Endothelial cell (in vitro differentiated cells): ENCODE results near the gene KRTAP3-3. TPM values are rescaled to one million over a fixed set of nuclear protein-coding genes. Genes with fewer than 3 reads are reported as not detected.

ENCODE experiments used
- DNase-seq: peaks from one replicate; pipeline ENCODE4 v3.0.0; 2021; ENCODE audit warnings: low spot score
- H3K27ac Mint-ChIP-seq: one replicate; pipeline ENCODE4 v1.8.0; 2021; ENCODE audit warnings: mixed read lengths, inconsistent platforms; ENCODE audit not compliant: unreplicated experiment
- H3K27me3 Mint-ChIP-seq: one replicate; pipeline ENCODE4 v1.8.0; 2021; ENCODE audit warnings: mild to moderate bottlenecking, moderate library complexity, mixed read lengths, inconsistent platforms; ENCODE audit not compliant: unreplicated experiment
- H3K36me3 Mint-ChIP-seq: one replicate; pipeline ENCODE4 v1.8.0; 2021; ENCODE audit warnings: mild to moderate bottlenecking, low read depth, mixed read lengths, inconsistent platforms; ENCODE audit not compliant: unreplicated experiment
- H3K4me1 Mint-ChIP-seq: one replicate; pipeline ENCODE4 v1.8.0; 2021; ENCODE audit warnings: mild to moderate bottlenecking, mixed read lengths, inconsistent platforms; ENCODE audit not compliant: unreplicated experiment
- H3K4me3 Mint-ChIP-seq: one replicate; pipeline ENCODE4 v1.8.0; 2021; ENCODE audit warnings: mild to moderate bottlenecking, mixed read lengths, inconsistent platforms; ENCODE audit not compliant: unreplicated experiment
- H3K9me3 Mint-ChIP-seq: one replicate; pipeline ENCODE4 v1.8.0; 2021; ENCODE audit warnings: mixed read lengths, inconsistent platforms; ENCODE audit not compliant: unreplicated experiment
- total RNA-seq: library from RNA; stranded (reverse); fragmentation: NEBNext Ultra II Directional; extraction: Animal tissue kit (Norgen Biotek cat#: 25700); gene quantifications from one replicate; pipeline ENCODE4 v1.2.1, GENCODE V29; 2021; ENCODE audit not compliant: unreplicated experiment
- TF ChIP-seq, protein P1 (sequence below): fragments of 200-600 bp; sonication (generic); IDR thresholded peaks from one replicate; pipeline ENCODE4 v1.5.0; 2021; ENCODE audit warnings: antibody characterized with exemption; ENCODE audit not compliant: unreplicated experiment

Gene KRTAP3-3
- total RNA-seq, 1 donor from 2014 or later: not detected

DNA sequence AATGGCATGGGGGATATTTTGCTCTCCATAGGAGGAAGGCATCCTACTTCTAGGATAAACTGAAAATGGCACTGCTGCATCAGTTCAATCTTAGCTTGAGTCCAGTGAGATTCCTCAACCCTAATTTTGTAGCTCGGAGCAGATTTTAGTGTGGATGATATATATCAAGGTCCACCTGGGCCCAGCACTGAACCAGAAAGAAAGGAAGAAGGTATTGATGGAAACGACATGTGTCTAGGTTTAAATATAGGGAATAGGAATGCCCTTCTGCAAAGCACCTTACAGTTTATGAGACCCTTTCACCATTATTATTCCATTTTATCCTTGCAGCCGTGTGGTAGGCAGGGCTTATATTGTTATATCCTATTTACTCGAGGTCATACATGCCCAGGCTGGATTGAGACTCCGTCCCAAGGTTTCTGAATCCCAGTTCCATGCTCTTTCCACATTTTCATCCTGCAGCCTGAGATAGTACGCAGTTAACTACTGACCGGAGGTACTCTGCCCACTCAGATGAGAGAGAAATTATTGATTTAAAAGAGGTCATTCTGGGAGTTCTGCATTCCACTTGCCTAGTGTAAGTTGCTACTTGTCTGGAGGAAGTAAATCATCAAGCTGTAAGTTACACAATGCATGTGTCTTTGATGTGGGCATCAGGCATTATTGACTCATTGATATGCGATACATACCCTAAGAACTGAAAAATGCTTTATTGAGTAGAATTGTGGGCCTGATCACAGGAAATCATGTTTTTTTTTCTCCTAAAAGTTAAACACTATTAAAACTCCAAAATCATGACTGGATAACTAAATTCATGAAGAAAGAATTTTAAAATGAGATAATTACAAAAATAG is 37.3 kb downstream of the KRTAP3-3 start:
- Mint-ChIP-seq H3K27ac (no peak overlapping the region), H3K4me1 (no peaks in the 10 kb centered on the region), H3K27me3 (no peaks in the 10 kb centered on the region), H3K4me3 (no peak overlapping the region), H3K9me3 (no peaks in the 10 kb centered on the region), H3K36me3 (no peaks in the 10 kb centered on the region)
- no peak for DNase-seq
- TF ChIP-seq, protein P1, sequence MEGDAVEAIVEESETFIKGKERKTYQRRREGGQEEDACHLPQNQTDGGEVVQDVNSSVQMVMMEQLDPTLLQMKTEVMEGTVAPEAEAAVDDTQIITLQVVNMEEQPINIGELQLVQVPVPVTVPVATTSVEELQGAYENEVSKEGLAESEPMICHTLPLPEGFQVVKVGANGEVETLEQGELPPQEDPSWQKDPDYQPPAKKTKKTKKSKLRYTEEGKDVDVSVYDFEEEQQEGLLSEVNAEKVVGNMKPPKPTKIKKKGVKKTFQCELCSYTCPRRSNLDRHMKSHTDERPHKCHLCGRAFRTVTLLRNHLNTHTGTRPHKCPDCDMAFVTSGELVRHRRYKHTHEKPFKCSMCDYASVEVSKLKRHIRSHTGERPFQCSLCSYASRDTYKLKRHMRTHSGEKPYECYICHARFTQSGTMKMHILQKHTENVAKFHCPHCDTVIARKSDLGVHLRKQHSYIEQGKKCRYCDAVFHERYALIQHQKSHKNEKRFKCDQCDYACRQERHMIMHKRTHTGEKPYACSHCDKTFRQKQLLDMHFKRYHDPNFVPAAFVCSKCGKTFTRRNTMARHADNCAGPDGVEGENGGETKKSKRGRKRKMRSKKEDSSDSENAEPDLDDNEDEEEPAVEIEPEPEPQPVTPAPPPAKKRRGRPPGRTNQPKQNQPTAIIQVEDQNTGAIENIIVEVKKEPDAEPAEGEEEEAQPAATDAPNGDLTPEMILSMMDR: no peak

DNA sequence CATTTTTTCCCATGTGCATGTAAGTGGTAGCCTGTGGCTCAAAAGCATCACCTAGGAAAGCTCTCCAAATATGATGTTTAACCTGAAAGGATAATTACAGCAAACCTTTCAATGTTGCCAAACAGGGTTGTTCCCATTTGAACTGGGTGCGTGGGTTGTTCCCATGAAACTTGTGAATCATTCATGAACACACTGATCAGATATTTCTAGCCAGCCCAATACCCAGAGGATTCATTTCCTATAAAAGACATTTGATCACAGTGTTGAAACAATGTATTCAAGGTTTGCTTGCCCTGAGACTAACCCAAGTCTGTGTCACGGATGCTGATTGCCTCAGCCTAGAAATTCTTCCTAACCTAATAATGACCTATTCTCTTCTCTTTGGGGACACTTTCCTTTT is 40.1 kb downstream of the KRTAP3-3 start:
- H3K4me3 Mint-ChIP-seq: no peak overlapping the region
- no peak for DNase-seq
- H3K27ac Mint-ChIP-seq: no peak overlapping the region
- TF ChIP-seq, protein P1: no peak
- no peaks in the 10 kb centered on the region for H3K9me3 Mint-ChIP-seq
- no peaks in the 10 kb centered on the region for H3K4me1 Mint-ChIP-seq
- H3K36me3 Mint-ChIP-seq: no peaks in the 10 kb centered on the region
- H3K27me3 Mint-ChIP-seq: peaks cover 1% of the 10 kb centered on the region

DNA sequence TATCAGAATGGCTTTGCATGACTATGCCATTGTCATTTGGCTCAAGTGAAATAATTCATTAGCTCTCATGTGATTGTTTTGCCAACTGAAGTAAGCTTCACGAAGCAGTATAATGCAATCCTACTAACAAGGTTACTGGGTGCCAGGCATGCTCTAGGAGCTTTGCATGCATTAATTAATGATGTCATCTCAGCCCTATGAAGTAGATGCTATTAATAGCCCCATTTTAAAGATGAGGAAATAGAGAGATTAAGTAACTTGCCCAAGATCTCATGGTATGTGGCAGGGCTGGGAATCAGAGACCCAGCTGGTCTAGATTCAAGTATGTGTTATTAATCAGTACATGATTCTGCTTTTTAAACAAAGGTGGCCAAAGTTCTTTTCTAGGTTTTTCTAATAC is 41.3 kb downstream of the KRTAP3-3 start:
- no peak overlapping the region for H3K4me3 Mint-ChIP-seq
- H3K9me3 Mint-ChIP-seq: no peaks in the 10 kb centered on the region
- no peak overlapping the region for H3K27ac Mint-ChIP-seq
- no peaks in the 10 kb centered on the region for H3K36me3 Mint-ChIP-seq
- DNase-seq: no peak
- H3K4me1 Mint-ChIP-seq: no peaks in the 10 kb centered on the region
- H3K27me3 Mint-ChIP-seq: peaks cover 1% of the 10 kb centered on the region
- TF ChIP-seq, protein P1: no peak

DNA sequence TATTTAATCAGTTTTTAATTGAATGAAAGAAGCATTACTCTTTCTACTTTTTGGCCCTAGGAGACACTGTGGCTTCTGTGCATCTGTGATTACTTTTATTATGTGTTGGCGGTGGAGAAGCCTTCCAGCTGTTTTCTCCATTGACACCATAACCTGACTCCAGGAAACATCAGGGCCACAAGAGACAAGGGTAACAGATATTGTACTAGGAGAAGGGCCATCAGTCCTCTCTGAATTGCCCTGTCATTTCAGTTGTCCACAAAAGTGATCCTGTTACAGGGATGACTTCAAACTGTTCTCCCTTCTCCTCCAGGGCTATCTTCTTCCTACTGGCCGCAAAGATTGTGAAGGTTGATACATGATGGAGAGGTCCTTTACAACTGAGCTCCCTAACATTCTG is 41.8 kb downstream of the KRTAP3-3 start:
- H3K9me3 Mint-ChIP-seq: no peaks in the 10 kb centered on the region
- no peak for DNase-seq
- TF ChIP-seq, protein P1: no peak
- H3K4me3 Mint-ChIP-seq: no peak overlapping the region
- no peaks in the 10 kb centered on the region for H3K4me1 Mint-ChIP-seq
- peaks cover 1% of the 10 kb centered on the region for H3K27me3 Mint-ChIP-seq
- no peaks in the 10 kb centered on the region for H3K36me3 Mint-ChIP-seq
- no peak overlapping the region for H3K27ac Mint-ChIP-seq

DNA sequence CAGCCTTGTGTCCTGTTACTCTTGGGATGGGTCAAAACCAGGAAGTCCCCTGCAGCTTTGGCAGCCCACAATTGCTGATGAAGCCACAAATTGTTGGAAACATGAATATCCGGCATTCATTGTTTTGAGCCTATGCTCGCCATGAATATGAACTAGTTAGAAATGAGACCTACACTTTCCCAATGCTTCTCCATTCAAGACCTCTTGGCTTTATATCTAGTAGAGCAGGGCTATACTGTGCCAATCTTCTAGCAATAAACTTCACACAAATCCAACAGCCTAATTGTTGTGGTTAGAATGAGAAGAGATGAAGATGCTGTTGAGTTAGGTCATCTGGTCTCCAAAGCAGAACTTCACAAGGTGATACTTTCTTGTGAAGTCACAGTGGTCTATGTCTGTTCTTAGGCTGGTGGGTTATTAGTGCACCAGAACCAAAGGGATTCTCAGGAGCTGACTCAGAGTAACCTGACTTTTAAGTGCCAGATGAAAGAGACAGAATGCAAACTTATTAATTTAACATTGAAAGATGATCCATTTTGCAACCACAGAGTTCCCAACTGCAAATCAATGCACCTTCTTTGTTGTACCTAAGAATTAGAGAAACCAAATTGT is 42.8 kb downstream of the KRTAP3-3 start:
- H3K36me3 Mint-ChIP-seq: no peaks in the 10 kb centered on the region
- no peak overlapping the region for H3K4me3 Mint-ChIP-seq
- H3K9me3 Mint-ChIP-seq: no peaks in the 10 kb centered on the region
- TF ChIP-seq, protein P1: no peak
- H3K27me3 Mint-ChIP-seq: peaks cover 1% of the 10 kb centered on the region
- H3K4me1 Mint-ChIP-seq: no peaks in the 10 kb centered on the region
- no peak for DNase-seq
- H3K27ac Mint-ChIP-seq: no peak overlapping the region
